Activated CD4-positive, alpha-beta T cell treated with anti-CD3 and anti-CD28 coated beads, Interleukin-10, Interleukin-2, amounts not matched to agents 100 ng/mL and 50 ng/mL, durations not matched to agents 16 hours and 8 hours (primary cell): ENCODE results near the gene MYH10.

ENCODE experiments used
- DNase-seq: peaks from one replicate; pipeline ENCODE4 v3.0.0-alpha.2; 2020

Gene MYH10

DNA sequence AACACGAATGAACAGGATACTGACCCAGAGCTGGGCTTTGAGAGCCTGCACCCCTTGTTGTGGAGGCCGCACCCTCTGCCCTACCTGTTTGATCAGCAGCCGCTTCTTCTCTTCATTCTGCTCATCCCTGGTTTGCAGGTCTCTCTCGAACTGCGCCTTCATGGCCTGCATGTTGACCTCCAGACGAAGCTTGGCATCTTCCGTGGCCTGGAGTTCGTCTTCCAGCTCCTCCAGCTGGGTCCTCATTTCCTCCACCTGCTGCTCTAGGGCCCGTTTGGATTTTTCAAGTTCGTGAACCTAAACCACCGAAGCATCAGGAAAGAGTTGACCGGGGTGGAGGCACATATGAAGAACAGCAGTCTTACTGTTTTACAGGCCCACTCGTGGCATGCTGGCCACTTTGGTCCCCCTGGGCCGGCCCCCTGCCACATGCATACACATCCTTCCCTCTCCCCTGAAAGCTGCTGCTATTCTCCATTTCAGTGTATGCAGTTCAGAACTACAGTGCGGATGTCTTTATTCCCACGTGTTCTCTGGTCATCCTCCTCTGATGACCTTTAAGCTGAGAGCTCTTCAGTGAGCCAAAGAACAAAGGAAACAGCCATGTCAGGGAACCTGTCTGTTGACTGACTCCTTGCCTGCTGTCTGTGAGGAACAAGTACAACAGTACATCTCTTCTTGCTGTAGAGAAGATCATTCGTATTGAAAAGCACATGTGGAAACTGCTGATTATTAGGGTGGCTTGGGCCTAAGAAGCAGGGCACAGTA is 140.1 kb downstream of the MYH10 start:
- no peak for DNase-seq

DNA sequence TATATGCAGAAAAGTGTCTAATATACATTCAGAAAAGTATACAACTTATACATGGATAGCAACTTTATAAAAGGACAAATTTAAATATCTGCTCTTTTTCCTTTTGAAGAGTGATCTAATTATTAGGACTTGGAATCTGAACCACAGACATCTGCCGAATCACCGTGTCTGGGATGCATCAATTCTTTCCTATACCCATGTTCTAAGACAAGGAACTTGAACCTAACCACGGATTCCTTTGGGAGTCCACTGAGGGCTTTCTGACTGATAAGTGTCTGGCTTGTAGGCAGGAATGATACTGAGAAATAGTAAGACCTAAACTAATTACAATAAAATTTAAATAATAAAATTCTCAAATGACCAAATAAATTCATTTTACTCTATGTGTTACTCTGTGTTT is 140.7 kb downstream of the MYH10 start:
- DNase-seq, result no peak

DNA sequence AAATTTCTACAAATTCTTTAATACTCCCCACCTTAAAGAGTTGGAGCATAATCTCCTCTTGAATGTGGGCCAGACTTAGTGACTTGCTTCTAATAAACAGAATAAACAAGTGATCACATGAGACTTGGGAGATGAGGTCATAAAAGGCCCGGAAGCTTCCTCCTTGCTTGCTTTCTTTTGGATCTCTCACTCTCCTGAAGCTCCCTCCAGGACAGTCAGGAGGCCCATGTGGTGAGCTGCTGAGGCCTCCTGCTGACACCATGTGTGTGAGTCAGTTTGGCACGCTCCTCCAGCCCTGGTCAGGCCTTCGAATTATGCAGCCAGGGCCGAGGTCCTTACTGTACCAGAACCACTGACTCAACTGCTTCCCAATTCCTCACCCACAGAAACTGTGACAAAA is 141.6 kb downstream of the MYH10 start:
- no peak for DNase-seq

DNA sequence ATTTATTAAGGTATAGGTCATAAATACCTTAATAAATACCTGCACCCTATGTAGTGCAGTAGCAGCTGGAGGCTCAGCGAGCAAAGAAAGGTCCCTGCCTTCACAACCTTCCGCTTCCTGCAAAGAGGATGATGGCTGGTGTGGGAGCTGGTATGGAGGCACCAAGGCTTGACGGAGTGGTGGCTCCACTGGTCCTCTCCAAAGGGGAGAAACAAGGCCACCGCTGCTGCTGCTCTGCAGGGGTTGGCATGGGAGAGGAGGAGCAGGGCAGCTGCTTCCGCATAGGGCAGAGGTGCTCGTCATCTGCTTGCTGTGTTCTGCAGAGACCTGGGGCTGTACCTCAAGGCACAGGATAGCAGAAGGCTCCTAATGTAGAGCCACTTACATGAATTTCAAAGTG is 142.0 kb downstream of the MYH10 start:
- DNase-seq, result no peak

DNA sequence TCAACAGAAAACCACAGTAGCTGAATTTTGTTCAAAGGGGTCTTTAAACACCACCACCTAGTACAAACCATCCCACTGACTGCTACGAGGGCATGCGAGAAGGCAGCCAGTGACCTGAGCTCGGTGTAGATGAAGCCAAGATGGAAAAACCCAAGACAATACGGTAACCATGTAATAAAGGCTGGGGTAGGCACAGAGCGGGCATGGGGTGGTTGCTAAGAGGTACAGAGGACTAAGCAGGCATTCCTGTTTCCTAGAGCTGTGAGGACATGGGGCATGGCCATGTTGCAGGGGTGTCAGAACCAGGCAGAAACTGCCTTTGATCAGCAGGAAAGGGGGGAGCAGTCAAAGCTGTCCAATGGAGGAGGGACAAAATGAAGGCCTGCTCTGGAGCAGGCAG is 142.8 kb downstream of the MYH10 start:
- DNase-seq, result no peak

DNA sequence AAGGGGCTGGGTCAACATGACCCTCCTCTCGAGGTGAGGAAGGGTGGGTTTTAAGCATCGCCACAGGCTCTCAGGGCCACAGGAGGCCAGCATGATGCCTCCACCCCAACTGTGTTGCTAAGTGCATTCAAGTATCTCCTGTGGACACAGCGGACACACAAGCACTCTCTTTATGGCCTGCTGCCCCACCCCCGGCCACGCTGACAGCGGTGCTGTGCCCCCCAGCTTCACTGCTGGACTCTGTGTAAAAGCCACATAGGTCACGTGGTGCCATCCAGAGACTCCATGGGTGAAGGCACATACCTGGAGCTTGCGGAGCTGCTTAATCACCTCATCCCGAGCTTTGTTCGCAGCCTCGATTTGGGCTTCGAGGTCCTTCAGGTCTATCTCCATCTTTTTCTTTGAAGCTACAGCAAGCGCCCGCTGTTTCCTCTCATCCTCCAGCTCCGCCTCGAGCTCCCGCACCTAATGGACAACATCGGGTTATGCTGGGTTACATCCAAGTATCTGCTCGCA is 143.3 kb downstream of the MYH10 start:
- no peak for DNase-seq

DNA sequence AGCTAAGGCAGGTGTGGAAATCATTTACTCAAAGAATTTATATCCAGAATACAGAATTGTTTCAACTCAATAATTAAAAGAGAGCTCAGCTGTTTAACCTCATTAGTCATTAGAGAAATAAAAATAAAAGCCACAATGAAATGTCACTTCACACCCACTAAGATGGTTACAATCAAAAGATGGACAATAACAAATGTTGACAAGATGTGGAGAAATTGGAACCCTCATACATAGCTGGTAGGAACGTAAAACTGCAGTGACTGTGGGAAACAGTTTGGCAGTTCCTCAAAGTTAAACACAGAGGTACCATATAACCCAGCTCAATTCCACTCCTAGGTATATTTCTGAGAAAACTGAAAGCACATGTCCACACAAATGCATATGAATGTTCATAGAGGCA is 145.0 kb downstream of the MYH10 start:
- no peak for DNase-seq

DNA sequence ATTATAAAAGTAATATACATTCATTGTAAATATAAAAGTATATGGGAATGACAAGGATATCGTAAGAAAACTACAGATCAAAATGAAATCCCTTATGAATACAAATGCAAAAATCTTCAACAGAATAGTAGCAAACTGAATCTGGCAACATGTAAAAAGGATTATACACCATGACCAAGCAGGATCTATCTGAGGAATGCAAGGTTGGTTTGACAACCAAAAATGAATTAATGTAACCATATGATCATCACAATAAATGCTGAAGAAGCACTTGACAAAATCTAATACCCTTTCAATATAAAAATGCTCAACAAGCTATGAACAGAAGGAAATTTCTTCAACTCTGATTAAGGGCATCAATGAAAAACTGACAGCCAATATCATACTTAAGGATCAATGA is 146.1 kb downstream of the MYH10 start:
- DNase-seq, result no peak

DNA sequence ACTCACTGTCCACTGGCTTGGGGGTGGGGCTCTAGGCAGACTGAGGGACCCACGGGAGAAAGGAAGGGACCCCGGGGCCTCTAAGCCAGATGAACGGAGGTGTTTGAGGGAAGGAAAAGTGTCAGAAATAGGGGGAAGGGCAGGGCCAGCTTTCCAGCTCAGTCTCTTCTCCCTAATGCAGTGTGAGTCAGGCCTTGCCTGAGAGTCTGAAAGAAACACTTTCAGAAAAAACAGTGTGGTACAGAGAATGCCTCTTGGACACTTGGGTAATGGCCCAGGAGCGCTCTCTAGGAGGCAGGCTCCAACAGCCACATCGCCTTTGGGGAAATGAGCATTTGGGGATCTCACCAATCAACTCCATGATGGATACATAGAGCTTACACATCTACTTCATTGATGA is 148.0 kb downstream of the MYH10 start:
- no peak for DNase-seq

DNA sequence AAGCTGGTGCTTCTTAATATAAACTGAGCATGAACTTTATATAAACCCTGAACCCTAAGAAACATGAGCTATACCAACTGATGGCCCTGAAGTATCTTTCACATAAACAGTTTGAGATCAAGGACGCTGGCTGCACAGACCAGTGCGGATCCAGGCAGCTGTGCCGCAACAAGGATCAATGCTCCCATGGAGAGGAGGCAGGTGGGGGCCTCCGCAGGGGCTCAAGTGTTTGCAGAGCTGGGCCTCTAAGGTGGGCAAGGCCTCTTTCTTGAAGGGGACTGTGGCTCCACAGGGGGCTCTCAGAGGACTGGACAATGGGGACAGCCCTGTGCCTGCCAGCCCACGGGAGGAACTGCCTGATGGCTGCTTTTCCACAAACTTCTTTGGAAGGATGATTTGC is 148.8 kb downstream of the MYH10 start:
- DNase-seq, result no peak

DNA sequence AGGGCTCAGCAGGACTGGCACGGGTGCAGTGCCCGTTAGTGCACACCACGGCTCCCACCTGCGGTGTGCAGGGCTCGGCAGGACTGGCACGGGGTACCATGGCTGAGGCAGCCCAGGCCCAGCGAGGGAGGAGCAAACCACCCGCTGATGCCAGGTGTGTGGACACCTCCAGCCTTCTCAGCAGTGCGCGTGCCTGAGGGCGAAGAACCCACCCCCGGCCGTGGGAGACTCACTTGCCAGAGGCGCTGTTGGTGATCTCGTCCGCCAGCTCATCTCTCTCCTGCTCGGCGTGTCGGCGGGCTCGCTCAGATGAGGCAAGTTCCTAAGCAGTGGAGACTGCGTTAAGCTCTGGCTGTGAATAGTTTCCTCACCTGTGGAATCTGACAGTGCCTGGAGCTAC is 149.4 kb downstream of the MYH10 start:
- DNase-seq, result no peak

DNA sequence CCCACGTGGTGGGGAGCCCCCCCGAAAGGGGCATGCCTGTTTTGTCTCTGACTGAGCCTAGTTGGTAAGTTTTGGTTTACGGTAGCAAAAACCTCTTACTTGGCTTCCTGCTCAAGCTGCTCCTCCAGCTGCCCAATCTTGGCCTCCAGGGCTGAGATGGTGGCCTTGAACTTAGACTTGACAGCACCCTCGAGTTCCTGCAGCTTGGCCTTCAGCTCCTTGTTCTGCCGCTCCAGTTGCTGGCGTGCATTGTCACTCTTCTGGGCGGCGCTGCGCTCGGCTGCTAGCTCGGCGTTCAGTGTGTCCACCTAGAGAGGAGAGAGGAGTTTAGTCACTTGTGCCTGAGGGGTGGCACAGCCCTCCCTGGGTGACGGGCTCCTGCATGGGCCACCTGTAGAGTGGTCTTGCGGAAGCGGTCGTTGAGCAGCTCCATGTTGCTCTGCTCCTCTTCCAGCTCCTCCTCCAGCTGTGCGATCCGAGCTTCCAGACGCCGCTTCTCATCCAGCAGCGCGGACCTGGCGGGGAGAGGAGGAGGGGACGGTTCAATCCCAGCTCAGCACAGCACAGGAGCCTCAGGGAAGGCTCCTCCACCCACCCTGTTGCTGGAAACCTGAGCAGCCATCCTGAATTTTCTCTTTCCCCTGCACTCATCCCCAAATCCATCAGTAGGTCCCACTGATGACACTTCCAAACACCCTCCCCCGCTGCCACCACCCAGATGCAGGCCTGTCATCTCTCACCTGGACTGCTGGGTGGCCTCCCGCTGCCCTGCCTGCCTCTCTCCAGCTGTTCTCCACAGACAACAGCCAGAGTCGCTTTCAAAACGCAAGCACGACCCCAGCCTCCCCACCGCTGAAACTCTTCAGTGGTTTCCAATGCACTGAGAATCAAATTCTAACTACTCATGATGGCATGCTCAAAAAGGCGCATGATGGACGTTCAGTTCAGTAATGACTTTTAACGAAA is 150.2 kb downstream of the MYH10 start:
- no peak for DNase-seq

DNA sequence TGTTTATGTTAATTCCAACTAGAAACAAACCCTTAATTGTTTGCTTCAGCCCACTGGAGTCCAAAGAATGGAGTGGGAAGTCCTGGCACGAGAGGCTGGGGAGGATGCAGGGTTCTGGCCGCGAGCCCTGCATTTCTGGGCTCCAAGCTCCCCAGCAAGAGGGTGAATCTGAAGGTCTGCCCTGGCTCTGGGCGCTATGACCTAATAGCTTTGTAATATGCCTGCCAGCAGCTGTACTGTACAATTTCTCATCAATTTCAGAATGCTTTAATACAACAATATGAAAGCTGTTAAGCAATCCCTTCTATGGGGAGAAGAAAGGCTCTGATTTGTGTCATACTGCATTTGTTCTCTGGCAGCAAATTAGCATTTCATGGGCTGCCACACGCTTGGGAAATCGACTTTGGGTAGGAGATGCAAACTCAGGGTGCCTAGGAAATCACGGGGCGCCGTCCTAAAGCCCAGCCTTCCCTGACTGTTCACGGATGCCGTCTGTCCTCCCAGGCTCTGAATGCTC is 151.0 kb downstream of the MYH10 start:
- DNase-seq, result no peak

DNA sequence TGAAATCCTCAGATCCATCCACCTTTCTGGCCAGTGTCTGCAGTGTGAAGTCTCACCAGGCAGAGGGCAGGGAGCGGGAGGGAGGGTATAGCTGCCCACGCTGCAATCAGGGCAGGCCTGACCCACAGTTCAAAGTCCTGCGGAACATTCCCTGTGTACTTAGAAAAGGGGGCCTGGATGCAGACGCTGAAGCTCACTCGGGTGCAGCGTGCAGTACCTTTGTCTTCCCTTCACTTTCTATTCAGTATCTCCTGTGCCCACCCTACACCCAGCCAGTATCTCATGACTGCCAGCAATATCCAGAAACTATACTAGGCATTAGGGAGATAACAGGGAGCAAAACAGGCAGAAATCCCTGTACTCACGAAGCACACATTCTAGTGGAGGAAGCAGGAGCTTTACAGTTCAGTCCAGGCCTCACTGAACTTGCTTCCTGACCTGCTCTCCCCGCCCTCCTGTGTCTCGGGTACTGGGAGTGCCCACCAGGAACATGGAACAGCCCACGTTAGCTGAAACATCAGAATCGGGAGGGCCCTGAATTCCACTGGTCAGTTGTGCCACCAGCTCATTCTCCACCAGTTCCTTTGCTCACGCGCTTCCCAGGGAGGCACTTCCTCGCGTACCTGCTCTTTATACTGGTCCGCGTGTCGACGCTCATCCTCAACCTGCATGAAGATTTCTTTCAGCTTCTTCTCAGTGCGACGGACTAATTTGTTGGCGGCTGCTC is 152.6 kb downstream of the MYH10 start:
- DNase-seq, result no peak

DNA sequence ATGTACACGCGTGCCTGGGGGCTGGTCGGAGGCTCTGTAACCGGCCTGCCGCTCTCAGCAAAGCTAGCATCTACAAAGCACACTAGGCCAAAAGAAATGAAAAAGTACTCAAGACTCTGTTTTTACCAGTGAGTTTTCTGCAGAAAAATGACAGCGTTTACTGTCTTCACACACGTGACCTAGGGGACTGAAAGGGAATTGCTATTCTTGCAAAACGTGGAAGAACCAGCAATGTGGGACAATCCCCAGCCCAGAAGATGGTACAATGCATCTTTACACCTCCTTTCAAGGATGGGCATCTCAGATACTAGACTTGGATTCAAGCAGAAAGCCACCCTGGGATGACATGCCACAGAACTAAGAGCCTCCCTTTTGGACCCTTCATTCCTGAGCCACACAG is 153.4 kb downstream of the MYH10 start:
- no peak for DNase-seq

DNA sequence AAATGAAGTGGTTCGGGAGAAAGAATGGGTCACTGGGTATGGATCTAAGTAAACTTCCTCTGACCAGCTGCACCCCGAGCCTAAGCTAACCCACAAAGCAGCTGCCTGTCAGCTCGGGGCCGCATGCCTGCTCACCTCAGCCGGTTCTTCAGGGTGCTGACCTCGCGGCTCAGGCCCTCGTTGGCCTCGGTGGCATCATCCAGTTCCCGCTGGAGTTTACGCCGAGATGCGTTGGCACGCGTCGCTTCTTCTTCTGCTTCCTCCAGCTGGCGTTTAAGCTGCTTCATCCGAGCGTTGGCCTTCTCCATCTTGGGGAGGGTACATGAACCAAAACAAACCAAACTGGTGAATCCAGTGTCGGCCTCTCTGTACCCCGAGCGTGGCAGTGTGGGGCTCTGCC is 153.8 kb downstream of the MYH10 start:
- no peak for DNase-seq

DNA sequence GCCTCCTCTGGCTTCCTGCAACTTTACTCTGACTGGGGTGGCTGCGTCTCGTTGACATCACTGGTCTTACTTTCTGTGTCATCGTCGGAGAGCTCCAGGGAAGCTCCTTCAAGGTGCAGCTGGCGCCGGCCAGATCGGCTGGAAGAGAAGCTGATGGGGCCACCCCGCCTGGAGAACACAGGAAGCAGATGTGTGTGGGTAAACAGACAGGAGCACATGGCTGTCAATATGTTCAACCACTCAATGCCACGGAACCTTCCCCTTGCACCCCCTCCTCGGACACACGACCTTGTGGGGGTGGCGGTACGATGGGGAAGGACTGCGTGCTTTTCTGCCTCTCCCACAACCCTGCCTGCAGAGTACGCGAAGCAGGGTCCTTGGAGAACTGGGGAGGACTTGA is 154.7 kb downstream of the MYH10 start:
- DNase-seq, result no peak

DNA sequence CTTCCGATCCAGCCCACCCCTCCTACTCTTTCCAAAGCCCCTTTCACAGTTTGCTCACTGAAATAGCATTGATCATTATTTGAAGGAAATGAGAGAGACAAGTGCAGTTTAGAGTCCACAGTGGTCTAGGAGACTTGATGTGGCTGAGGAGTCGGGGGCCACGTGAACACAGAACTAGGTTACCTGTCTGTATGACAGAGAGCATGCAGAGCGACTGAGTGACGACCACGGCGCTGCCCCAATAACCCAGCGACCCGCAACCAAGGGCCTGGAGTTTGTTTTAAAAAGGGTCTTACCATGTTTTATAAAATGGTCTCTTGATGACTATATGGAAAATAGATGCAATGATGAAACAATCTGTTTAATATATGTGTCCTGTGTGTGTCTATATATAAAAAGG is 155.3 kb downstream of the MYH10 start:
- DNase-seq, result no peak

DNA sequence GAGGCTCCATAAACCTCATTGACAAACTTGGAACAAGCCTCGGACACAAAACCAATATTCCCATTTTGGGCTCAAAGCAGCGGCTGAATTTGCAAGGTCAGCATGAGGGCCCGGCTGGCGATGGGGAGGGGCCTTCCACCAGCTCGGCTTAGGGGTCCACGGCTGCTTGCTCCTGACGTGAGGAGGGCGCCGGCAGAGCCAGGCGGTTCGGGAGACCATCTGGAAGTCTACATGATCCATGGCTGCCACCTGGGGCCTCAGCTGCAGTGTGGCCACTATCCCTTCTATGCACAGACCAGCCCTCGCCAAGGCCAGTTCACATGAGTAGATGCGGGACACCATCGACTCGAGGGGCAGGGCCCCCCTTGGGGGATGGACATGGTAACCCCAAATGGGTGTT is 155.7 kb downstream of the MYH10 start:
- no peak for DNase-seq

DNA sequence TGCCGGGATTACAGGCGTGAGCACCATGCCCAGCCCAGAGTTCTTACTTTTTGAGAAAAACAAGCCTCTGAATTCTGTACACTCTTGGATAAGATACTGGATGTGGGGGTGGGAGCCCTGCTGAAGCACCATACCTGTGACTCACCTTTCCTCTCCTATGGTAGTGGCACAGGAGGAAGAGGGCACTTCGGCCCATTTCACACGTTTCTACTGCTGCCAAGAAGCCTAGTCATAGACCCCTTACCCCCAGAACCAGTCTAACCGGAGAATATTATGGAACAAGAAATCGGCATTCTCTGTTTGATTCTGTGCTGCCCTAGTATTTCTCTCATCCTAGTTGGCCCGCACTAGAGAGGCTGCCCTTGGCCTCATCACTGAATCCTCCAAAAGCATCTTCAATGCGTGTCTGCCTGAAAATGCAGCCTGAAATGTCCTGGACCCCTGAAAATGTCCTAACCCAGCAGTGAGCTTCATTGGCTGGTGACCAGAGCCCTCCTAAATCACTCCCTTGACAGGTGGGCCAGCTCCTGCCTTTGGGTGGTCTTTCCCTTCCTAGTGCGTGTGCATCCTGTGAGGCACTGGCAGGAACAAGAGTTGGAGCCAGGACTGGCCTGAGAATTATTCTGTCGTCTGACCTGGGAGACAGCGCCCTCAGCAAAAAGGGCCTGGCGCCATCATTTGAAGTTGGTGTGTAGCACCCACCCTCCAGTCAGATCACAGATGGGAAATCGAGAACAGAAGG is 156.9 kb downstream of the MYH10 start:
- DNase-seq, result no peak

DNA sequence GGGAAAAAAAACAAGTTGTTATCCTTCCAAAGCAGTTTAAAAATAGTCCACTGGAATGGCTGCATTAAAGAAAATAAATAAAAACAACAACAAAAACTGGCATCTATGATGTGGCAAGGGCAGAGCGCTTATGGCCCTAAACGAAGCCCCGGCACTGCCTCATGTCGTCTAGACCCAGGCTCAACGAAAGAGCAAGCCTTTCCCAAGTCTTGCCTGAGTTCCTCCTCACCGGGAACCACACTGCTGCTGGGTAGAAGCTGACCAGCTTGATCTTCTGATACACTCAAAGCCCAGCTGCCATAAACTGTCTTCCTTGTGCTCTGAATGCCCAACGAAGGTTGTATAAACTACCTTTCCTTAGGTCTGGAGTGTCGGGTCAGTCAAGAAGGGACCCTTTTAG is 157.9 kb downstream of the MYH10 start:
- no peak for DNase-seq

DNA sequence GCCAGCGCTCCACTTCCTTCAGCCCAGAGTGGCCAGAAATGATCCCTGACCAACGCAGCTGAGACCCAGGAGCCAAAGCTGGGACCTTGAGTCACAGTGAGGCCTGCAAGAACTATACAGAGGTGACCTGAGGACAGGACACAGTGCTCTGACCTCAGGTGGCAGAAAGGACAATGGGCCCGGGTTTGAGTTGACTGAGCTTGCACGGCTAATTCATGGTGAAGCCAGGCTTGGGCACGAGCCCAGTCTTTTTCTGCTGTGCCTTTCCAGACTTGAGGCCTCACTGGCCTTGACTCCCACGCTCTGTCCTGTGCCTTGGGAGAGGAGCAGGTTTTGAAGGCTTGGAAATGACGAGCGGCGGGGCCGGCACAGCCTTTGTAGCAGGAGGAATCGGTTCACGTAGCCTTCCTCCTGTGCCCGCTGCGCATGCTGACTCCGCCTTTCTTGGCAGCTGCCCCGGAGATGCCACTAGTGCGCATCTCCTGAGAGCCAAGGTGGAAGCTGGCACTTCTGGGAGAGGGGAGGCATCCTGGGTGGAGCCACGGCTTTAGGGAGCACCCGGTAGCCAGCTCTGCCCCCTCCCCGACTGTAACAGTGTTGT is 160.0 kb downstream of the MYH10 start:
- DNase-seq, result no peak
